HG03139 (cell line): ENCODE data around the gene RC3H2.

Experiments
- ATAC-seq: cut with Tn5 transposase; IDR thresholded peaks from one replicate; pipeline ENCODE4 v1.9.1; 2021; ENCODE audit not compliant: unreplicated experiment

Gene RC3H2, protein sequence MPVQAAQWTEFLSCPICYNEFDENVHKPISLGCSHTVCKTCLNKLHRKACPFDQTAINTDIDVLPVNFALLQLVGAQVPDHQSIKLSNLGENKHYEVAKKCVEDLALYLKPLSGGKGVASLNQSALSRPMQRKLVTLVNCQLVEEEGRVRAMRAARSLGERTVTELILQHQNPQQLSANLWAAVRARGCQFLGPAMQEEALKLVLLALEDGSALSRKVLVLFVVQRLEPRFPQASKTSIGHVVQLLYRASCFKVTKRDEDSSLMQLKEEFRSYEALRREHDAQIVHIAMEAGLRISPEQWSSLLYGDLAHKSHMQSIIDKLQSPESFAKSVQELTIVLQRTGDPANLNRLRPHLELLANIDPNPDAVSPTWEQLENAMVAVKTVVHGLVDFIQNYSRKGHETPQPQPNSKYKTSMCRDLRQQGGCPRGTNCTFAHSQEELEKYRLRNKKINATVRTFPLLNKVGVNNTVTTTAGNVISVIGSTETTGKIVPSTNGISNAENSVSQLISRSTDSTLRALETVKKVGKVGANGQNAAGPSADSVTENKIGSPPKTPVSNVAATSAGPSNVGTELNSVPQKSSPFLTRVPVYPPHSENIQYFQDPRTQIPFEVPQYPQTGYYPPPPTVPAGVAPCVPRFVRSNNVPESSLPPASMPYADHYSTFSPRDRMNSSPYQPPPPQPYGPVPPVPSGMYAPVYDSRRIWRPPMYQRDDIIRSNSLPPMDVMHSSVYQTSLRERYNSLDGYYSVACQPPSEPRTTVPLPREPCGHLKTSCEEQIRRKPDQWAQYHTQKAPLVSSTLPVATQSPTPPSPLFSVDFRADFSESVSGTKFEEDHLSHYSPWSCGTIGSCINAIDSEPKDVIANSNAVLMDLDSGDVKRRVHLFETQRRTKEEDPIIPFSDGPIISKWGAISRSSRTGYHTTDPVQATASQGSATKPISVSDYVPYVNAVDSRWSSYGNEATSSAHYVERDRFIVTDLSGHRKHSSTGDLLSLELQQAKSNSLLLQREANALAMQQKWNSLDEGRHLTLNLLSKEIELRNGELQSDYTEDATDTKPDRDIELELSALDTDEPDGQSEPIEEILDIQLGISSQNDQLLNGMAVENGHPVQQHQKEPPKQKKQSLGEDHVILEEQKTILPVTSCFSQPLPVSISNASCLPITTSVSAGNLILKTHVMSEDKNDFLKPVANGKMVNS

DNA sequence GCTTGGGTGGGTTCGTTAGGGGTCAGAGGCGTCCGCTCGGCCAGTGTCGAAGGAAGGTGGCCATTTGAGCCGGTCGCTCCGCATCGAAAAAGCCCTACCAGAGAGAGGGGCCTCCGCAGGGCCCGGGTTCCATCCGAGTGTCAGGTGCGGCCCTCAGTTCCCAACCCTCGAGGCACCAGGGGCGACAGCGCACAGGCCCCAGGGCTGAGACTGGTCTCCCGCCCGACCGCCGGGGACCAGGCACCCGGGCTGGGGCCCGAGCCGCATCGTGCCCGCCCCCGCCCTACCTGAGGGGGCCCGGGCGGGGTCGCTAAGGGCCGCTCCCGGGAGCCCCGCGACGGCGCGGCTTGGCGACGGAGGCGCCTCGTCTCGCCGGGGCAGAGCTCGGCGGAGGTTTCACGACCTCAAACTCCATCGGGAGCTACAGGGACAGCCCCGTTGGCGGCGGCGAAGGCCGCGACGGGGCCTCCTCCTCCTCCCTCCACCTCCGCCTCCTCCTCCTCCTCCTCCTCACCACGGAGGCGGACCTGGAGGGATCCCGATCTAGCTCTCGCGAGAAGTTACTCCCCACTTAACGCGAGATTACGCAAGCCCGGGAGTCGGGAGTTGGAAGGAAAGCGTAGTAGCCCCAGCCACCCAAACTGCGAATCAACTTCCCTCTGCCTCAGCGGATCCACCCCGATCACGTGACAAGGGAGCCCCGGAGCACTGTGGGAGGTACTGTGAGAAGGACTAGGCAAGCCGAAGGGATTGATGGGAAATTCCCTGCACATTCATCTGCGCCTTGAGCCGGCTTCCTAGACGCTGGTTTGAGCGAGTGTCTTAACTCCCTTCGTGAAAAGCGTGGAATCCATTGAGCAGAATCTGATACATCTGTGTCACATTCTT, at the start of gene RC3H2:
Gene RC3H2 (minus strand): TSS at position 537 of the 888 bp plus-strand sequence. CDS start 7,850 bp downstream, outside the sequence.
- peak; percentile 86 for ATAC-seq

DNA sequence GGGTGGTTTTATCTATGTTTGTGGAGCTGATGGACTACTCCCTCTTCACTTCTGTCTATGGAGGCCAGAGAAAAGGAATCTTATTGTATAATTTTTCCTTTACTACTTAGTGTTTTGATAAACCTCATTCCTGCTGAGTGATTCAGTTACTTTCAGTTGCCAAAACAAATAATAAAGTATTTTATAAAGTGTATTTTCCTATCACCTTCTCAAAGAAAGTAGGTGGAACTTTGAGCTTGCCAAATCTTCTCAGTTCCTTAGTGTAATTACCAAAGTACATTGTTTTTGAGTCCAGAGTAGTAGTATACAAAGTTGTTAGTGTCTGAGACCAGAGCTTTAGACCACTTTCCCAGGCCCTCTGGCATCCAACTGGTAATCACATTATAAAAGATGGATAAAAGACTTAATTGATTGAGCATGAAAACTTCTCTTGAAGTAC, 49.1 kb upstream of the RC3H2 start:
- no peak for ATAC-seq

DNA sequence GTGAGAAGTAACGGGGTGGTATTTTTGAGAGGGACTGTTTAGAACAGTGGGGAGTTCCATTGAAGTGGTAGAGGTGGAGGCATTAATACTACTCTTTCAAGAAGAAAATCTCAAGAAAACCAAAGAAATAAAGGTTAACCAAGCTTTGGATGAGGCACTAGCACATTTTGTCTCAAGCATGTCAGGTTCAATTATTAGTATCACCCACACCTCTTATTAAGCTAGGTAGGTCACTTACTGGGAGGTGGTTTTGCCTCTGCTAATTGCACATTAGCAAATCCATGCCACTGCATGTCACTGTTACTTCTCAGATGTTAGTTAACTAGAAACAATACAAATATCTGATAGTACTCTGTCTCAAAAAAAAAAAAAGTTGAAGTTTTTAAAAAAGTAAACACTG, 45.9 kb upstream of the RC3H2 start:
- no peak for ATAC-seq

DNA sequence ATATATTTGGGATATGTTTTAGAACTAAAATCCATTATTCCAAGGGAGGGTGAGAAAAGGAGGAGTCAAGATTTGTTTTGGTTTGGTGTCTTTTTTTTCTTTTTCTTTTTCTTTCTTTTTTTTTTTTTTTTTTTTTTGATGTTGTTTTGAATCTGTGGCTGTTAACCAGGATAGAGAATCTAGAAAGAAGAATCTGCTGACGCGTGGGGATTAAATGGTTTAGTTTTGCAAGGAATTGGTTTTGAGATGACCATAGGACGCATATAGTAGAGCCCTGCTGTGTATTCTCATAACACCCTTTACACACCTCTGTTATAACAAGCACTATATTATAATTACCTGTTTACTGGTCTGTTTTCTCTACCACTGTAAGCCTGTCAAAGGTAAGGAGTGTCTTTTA, 45.1 kb upstream of the RC3H2 start:
- ATAC-seq: no peak

DNA sequence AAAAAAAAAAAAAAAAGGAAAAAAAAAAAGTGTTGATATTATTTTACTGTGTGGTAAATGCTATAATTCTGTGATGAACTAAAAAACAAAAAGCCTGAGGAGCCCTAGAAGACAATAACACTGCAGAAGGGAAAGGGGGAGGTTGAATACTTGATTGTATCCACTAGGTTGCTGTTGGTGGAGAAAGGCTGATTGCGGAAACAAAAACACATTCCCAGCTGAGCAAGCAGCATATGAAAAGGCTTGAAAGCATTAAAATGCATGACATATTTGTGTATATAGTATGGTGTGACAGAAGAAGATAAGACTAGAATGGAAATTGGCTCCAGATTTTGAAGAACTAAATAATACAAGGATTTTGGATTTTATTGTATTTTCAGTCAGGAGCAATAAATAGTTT, 44.5 kb upstream of the RC3H2 start:
- no peak for ATAC-seq

DNA sequence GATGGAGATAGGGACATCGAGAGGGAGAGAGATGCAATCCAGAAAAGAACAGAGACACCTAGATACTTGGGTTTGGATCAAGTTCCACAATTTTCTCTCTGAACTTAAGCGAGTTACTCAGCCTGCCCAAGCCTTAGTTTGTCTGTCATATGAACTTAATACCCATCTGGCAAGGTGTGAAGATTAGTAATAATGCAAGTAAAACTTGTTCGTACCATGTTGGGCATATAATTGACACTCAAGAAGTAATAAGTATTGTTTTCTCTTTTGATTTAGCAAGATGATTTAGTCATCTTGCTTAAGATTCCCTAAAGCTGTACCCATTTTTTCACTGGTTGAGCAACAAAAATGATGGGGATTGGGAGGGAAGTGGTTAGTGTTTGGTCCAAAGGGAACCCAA, 43.2 kb upstream of the RC3H2 start:
- no peak for ATAC-seq

DNA sequence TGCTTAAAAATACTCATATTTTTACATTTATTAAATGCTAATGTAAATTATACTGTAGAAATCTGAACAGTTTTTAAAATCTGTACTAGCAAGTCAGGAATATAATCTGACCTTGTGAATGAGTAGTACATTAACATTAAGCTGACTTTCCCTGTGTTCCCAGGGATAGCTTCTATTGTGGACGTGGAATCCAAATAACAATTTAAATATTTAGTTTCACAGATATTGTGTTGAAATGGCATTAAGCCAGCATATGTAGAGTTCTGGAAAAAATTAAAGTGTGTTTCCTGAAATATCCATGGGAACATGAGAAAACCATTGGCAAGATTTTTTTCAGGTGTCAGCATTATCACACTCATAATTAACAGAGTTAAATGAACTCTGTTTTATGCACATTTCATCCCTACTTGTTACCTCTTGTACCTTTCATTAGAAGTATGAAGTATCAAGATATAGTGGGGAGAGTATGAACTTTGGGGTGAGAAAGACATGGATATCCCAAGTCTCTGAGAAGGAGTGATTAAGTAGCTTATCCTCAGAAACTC, 41.4 kb upstream of the RC3H2 start:
- no peak for ATAC-seq

DNA sequence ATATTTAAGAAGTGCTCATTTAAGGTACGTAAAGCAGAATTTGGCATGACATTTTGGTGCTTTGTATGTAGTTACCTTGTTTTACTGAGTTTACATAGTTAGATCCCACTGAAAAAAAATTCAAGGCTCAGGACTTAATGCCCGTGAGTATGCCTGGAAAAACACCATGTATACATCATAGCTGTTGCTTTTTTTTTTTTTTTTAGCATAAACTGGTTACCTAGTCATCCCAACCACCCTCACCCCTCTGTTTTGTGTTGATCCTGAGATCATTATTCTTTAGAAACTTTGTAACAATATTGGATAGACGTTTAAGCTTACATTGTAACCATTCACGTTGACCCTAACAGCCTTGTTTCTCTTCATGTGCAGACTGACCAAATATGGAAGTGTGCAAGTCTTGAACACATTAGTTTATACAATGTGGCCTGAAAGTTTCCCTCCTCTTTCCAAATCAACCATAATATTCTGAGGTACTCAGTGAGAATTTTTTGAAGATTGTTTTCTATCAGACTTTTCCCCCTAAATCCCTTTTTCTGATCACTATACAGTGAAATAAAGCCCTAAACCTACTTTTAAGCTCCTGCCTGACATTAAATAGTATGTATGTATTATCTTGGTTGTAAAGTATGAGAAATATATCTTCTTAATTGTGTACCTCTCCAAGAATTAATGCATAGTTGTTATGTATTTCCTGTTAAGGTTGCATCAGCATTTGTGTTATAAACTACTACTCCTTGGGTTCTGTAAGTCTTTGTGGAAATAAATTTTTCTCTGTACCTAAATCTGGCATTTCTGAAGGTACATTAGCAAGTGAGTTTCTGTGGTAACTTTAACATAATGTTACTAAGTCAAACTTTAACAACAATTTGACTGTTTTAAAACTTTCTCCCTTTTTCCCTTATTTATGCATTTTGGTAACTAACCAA, 40.1 kb upstream of the RC3H2 start:
- no peak for ATAC-seq

DNA sequence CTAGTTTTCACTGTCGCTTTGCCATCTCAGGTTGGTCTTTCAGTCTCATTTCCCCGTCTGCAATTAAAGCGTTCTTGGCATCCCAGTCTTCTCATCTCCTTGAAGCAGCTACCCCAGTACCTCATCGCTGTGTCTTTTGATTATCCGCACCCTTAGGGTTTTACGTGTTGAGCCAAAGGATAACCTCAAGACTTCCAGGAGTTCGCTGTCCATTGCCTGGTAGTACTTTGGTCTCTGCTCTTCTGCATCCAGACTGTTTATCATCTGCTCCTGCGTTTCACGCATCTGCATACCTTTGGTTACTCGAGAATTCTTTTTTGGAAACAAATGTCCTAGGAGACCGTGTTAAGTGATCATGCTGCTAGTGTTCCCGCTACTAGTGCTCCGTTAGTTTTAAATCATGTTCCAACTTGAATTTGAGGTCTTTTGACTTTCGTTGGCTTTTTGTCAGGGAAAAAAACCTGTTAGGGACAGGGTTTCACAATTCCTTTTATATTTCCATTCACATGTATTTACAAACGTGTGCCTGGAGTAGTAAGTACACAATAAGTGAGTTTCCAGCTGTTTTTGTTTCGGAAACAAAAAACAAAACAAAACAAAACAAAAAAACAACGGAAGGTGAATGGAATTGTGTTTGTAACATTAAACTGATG, 36.5 kb upstream of the RC3H2 start:
- ATAC-seq: no peak

DNA sequence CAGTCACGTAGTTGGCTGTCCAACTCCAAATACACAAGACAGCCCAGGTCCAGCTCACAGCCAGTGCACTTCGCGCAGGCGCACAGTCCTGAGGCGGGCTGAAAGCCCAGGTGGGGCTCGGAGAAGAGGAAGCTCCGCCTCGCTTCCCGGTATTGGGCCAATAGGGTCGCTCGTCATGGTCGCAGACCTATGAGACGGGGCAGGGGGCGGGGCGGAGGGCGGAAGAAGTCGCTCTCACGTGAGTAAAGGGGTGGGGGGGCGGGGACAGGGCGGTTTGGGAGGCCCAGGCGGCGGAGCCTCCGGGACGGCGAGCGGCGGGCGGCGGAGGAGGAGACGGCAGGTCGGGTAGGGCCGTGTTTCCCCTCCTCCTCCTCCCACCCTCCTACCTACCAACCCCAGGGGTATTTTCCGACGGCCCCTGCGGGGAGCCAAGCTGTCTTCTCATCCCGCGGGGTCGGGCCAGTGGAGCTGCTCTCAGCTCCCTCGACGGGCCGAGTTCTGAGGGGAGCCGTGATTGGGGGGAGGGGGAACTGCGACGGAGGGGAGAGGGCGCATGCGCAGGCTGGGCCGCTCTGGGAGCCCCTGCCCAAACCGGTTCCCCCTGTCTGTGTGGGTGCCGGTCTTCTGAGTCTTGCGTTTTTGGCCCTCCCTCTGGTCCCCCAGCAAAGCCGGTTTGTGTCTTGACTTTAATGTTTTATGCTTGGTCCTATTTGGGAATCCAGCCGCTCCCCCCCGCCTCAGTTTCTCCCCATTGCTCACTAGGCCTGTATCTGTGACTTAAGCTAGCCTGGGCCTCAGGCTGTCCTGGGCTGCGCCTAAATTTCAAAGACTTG, 35.8 kb upstream of the RC3H2 start, which contains the start of gene RABGAP1:
Gene RABGAP1 (plus strand): TSS at position 272 of the 833 bp plus-strand sequence. CDS start 16,040 bp downstream, outside the sequence.
- ATAC-seq: peak; percentile 97

DNA sequence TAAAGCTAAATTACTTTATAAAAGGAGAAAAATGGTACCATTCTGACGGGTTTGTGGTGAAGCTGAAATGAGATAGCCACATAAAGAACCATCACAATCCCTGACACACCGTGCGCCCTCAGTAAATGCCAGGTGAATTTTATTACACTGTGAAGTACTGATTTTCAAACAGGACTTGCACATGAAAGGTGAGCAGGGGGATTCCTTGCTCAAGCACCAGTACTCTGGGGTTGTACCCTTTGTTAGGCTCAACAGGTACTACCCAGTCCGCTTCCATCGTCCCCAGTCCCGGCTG, 35.2 kb upstream of the RC3H2 start:
- ATAC-seq: no peak

DNA sequence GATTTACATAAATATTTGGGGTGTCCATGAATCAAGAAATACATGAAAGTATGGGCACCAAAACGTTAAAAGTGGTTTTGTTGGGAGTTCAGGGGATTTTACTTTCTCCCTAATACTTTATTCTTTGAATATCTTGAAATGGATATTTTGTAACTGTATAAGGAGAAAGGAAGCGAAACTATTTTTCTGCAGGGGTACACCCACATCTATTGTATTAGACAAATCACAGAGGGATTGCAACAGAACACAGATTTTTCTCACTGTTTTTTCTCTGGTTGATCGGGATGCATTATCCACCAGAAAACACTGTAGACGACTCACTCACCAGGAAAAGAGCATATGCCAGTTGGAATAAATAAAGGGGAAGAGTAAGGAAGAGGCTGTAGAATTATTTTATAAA, 34.4 kb upstream of the RC3H2 start:
- no peak for ATAC-seq

DNA sequence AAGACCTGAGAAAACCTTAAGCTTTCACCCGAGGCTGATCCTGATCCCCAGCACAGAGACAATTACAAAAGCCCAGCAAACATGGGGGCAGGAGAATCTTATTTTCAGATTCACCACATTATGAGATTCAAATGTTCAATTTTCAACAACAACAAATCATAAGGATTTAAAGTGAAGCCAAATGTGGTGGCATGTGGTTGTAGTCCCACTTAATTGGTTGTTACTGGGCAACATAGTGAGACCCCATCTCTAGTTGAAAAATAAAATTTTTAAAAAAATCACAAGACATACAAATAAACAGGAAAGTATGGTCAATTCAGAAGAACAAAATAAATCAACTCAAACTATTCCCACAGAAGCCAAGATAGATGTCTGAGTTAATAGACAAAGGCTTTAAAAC, 31.7 kb upstream of the RC3H2 start:
- ATAC-seq: no peak

DNA sequence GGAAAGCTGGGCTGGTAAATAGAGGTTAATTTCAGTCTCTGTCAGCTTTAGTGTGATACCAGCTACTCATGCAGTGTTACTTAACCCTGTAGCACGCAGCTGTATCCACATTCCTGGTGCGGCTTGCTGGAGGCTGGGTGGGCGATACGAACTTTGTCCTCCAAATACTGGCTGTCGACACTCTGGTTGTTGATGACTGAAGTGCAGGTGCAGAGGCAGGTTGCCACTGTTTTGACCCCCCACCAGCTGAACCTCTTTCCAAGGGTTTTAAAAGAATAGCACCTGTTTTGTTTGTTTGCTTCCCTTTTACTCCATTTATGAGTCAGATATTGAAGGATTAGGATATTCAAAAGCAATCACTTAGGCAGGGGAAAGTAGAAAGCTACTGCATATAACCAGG, 31.3 kb upstream of the RC3H2 start:
- no peak for ATAC-seq

DNA sequence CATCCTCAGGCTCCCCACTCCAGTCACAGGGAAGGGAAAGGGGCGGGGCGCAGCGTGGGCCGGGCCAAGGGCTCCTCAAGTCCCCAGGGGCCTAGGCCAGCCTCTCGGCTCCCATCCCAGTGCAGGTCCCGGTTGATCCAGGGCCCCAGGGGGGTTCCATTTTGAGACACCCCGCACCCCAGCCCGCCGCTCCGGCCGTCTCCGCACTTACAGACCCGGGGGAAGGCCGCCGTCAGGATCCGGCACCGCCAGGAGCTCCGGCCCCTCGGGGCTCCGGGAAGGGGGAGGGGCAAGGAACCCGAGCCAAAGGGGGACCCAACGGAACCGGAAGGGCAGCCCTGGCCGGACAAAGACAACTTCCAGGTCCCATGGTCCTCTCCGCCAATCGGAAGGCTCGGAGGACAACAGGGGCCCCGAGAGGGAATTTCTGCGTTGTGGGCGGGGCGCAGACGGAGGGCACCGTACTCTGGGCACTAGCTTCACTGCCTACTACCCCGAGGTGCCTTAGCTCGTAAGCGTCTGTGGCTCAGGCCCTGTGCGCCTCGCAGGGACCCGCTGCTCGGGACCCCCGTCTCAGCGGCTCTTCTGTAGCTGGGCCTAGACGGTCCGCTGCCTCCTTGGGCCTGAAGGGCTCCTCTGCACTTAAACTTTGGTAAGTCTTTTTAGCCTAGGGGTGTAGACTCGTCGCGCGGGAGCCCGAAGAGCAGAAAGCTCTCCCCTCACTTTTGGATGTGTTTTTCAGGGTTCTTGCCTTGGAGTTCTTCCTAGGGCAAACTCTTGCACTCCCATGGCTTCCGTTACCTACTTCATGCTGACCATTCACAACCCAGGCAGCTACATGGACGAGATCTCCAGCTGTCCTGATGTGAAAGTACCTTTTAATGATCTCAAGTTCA, 26.3 kb upstream of the RC3H2 start, which contains the start of gene ZBTB26:
Gene ZBTB26 (minus strand): TSS at position 287 of the 896 bp plus-strand sequence. CDS start 11,578 bp downstream, outside the sequence.
- ATAC-seq: peak; percentile 94

DNA sequence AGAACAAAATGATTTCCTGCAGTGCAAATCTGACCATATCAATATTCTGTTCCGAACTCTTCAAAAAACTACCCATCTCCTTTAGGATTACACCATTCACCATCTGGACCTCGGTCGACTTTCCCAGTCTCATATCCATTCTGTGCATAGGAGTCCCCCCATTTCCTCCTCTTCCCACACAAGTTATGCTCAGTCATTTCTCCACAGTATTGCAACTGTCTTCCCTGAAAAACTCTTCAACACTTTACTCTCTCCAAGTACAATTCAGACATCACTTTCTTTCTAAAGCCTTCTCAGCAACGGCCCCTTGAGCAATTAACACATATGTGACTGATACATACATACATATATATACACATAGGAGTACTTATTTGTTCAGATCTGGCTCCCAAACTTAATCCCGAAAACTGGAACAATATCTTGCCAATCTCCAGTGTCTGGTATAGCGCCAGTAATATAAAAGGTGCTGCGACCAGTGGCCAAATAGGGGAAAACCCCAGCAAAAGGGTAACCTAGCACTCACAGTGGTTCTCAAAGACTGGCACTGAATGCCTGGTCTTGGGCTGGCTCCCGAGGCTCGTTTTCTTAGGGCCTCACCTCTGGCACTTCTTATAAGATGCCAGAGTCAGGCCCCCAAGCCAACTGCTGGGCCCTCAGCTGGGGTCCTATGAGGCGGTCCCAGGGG, 25.5 kb upstream of the RC3H2 start:
- no peak for ATAC-seq
